ENCODE data around the gene FMN1.

FMN1 gene

GRCh38 chr15:33069161-33069560 is 125.4 kb downstream of the FMN1 start:
- in situ Hi-C loops (cut with HindIII; ENCODE audit: low sequenced_read_pairs) = no loop called here

DNA sequence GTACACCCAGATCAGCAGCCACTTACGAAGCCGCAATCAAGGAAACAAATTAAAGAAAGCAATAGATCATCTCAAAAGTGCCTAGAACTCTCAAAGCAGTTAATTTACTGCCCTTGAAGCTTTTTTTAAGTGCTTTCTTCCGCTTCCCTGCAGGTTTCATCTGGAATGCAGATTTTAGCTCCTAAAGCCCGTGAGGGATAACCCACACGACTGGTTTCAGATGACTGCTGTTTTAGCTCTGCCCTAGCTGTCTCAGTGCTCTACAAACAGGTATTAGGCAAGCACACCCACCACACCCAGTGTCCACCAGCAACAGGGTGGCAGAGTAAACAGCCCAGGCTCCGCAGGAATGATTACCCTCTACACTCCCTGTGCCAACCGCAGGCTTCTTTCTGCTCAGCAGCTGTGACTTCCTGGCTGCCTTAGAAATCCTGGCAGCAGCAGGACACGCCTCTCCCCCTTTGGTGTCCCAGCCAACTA is 126.0 kb downstream of the FMN1 start:
- in situ Hi-C loops (cut with HindIII; ENCODE audit: low sequenced_read_pairs) = no loop called here

DNA sequence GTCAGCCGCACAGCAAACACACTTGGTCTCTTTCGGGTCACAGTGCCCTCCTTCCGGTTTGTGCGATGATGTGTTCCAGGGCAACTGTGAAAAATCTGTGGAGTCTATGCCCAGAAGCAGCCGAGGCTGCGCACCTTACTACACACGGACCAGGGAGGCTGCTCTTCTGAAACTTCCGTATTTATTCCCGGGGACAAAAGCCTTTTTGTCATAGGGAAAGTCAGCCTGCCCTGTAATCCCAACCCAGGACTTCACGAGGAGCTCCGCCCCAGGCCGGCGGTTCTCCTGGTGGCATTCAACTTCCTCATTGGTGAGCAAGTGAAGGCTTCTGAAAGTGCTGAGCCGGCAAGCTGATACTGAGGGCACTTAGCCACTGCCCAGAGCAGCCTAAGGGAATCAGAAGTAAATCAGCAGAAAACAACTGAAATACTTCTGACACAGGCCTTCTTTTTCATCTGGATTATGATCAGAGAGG is 126.5 kb downstream of the FMN1 start:
- in situ Hi-C loops (cut with HindIII; ENCODE audit: low sequenced_read_pairs) = no loop called here

GRCh38 chr15:33067456-33067855 is 127.1 kb downstream of the FMN1 start:
- in situ Hi-C loops (cut with HindIII; ENCODE audit: low sequenced_read_pairs) = no loop called here

- in situ Hi-C loops (cut with HindIII; ENCODE audit: low sequenced_read_pairs) = no loop called here
Measured at GRCh38 chr15:33066584-33066983, 127.9 kb downstream of the FMN1 start.

- in situ Hi-C loops (cut with HindIII; ENCODE audit: low sequenced_read_pairs) = no loop called here
Measured at GRCh38 chr15:33064878-33065277, 129.6 kb downstream of the FMN1 start.

- in situ Hi-C loops (cut with HindIII; ENCODE audit: low sequenced_read_pairs) = no loop called here
Measured at GRCh38 chr15:33059184-33059583, 135.3 kb downstream of the FMN1 start.

- in situ Hi-C loops (cut with HindIII; ENCODE audit: low sequenced_read_pairs) = no loop called here
Measured at GRCh38 chr15:33057845-33058244, 136.7 kb downstream of the FMN1 start.

DNA sequence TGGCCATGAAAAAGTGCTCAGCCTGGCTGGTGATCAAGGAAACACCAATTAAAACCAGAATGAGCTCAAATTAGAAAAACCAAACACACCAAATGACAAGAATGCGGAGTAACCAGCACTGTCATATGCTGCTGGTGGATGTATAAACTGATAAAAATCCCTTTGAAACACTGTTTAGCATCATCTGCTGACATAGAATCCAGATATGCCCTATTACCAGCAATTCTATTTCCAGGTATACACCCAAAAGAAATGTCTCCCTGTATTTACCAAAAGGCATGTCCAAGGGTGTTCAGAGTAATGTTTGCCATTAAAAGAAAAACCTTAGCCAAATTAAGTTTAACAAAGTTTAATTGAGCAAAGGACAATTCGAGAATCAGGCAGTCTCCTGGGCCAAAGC is 138.6 kb downstream of the FMN1 start:
- in situ Hi-C loops (cut with HindIII; ENCODE audit: low sequenced_read_pairs) = no loop called here

GRCh38 chr15:33051528-33051927 is 143.0 kb downstream of the FMN1 start:
- in situ Hi-C loops (cut with HindIII; ENCODE audit: low sequenced_read_pairs) = no loop called here

DNA sequence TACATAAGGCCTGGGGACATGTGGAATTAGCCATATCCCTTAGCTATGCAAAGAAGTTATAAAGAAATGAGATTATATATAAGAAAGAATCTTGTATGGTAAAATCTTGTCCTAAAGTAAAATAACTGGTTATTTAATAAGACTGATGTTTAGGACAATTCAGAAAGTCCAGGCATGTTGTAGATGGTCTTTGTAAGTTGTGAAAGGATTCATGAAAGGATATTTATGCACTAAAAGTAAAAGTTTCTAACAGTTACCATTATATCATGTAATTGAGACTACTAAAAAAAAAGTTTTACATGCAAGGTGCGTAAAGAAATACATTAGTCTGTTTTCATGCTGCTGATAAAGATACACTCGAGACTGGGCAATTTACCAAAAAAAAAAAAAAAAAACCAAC is 146.3 kb downstream of the FMN1 start:
- in situ Hi-C loops (cut with HindIII; ENCODE audit: low sequenced_read_pairs) = no loop called here

GRCh38 chr15:33047077-33047476 is 147.4 kb downstream of the FMN1 start:
- in situ Hi-C loops (cut with HindIII; ENCODE audit: low sequenced_read_pairs) = no loop called here

- in situ Hi-C loops (cut with HindIII; ENCODE audit: low sequenced_read_pairs) = no loop called here
Measured at GRCh38 chr15:33046329-33046728, 148.2 kb downstream of the FMN1 start.

- in situ Hi-C loops (cut with HindIII; ENCODE audit: low sequenced_read_pairs) = no loop called here
Measured at GRCh38 chr15:33045066-33045810, 149.3 kb downstream of the FMN1 start.

DNA sequence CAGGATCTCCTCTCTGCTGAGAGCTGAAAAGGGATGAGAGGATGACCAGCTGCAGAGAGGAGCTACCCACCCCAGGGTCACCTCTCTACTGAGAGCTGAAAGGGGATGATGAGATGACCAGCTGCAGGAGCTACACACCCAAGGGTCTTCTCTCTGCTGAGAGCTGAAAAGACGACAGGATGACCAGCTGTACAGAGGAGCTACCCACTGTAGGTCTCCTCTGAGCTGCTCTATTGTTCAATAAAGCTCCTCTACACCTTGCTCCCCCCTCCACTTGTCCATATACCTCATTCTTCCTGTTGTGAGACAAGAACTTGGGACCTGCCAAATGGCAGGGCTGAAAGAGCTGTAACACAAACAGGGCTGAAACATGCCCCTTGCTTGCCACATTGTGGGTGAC is 149.9 kb downstream of the FMN1 start:
- in situ Hi-C loops (cut with HindIII; ENCODE audit: low sequenced_read_pairs) = no loop called here

DNA sequence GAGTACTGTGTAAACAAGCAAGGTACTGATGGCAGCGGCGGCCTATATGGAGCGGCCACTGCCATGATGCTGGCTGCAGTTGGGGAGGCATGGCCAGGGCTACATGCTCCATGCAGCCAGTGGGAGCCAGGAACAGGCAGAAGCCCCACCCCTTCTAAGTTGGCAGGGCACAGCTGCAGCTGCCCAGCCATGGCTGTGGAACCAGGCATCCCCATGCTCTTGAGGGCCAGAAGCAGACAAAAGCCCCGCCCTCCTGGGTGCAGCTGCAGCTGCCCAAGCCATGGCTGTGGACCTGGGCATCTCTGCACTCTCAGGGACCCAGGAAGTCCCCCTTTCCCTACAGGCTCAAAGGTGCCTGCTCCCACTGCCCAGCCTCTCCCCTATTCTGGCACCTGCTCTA is 150.9 kb downstream of the FMN1 start:
- in situ Hi-C loops (cut with HindIII; ENCODE audit: low sequenced_read_pairs) = no loop called here

GRCh38 chr15:33040496-33040895 is 154.0 kb downstream of the FMN1 start:
- in situ Hi-C loops (cut with HindIII; ENCODE audit: low sequenced_read_pairs) = no loop called here

DNA sequence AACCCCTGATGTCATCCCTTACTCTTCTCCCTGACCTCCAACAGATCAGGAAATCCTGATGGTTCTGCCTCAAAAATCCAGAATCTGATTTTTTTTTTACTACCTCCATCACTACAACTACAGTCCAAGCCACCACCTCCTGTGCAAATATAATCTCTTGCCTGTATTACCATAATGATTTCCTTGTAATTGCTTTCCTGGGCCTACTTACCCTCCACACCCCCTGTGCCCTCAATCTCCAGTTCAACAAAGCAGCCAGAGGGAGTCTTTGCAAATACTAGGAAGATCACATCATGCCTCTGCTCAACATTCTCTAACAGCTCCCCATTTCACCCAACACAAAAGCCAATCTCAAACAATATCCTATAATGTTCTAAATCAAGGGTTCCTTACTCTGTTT is 159.9 kb downstream of the FMN1 start:
- in situ Hi-C loops (cut with HindIII; ENCODE audit: low sequenced_read_pairs) = no loop called here

DNA sequence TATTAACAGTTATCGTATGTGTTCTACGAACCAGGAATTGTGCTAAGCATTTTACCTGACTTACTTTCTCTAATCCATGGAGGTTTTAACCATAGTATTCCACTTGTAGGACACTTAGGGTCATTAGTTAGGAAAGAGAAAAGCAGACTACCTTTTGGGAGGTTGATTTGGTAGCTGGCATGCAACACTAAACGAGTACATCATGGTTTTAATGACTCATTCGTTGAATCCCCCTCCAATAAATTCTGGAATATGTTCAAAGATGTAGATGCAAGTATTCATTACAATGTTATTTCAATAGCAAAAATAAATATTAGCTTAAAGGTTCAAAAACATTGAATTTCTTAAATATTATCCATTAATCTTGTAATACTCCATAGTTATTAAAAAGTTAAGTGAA is 162.5 kb downstream of the FMN1 start:
- in situ Hi-C loops (cut with HindIII; ENCODE audit: low sequenced_read_pairs) = no loop called here

- in situ Hi-C loops (cut with HindIII; ENCODE audit: low sequenced_read_pairs) = no loop called here
Measured at GRCh38 chr15:33031324-33031821, 163.1 kb downstream of the FMN1 start.

DNA sequence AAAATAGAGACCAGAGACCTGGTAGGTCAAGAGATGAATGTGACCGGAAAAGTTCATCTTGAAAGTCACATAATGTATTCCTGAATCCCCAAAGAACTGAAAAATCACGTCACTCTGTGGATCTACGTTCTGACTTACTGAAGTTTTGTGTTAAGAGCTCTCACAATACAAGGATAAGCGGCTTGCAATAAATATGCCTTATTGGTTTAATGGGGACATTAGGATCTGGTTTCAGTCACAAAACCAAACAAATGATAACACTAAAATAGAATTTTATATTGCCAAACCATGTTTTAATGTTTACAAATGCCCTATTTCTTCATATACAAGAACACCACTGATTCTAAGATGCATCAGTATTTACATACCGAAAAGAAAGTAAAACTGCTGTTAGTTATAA is 164.2 kb downstream of the FMN1 start:
- in situ Hi-C loops (cut with HindIII; ENCODE audit: low sequenced_read_pairs) = no loop called here

DNA sequence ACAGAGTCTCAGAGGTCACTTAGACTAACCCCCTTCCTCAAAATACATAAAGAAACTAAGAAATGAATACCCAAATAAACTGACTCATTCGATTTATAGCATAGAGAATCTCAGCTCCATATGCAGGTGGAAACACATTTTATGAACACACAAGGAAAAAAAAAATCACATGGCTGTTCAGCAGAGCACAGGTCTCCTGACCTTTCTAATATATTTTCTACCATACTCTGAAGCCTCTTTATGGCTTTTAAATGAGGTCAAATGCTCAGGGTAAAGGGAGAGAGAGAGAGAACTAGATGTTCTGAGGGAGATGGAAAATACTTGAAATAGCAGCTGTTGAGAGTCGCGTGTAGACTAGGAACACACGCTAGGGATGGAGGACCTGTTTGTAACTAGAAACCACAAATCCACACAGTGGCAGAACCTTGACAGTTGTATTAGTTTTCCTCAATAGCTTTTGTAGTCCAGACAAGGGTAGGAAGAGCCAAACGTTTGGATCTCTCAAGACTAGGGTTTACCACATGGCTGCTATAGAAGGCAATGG is 165.3 kb downstream of the FMN1 start:
- in situ Hi-C loops (cut with HindIII; ENCODE audit: low sequenced_read_pairs) = no loop called here
